Loucy (cell line): ENCODE results near the gene CDH26.

ENCODE experiments used
- CTCF ChIP-seq: fragments of 200-600 bp; sonication (generic); conservative IDR thresholded peaks from 2 replicates; pipeline ENCODE4 v1.5.1; 2014; ENCODE audit warnings: mild to moderate bottlenecking, antibody characterized with exemption, low read length
- EZH2phosphoT487 ChIP-seq: fragments of 200-600 bp; IDR thresholded peaks from 2 replicates; pipeline ENCODE4 v1.6.1; 2018; ENCODE audit warnings: antibody characterized with exemption, mild to moderate bottlenecking, moderate library complexity, borderline replicate concordance

DNA sequence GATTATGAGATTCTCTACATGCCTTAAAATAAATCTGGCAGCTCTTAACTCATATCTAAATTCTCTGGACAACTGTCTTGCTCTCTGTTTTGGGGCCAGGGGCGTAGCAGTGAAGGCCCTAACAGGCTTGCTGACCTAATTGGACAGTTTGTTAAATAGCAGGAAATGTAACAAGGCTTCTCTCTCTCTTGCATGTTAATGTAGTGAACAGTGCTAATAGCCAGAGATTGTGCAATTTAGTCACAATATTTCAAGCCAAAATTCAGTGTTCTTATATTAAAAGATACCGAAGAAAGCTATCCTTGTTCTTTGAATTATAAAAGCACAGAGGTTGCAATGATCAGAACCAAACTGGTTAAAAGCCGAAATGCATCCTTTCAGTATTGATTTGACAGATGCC lies 21.1 kb upstream of the CDH26 start:
- no peak for TF ChIP-seq CTCF
- TF ChIP-seq EZH2phosphoT487, result no peak
